OCI-LY3 (cell line): ENCODE results near the gene C12orf43.

ENCODE experiments used
- H2AFZ ChIP-seq: fragments of 200-600, 300-600 bp; shearing (Covaris generic); 2 replicates; pipeline ENCODE4 v1.6.0; 2014; ENCODE audit warnings: antibody characterized with exemption, low read depth, low read length
- H3K27ac ChIP-seq: fragments of 200-600, 300-600 bp; sonication (generic); 2 replicates; pipeline ENCODE4 v1.5.1; 2014; ENCODE audit warnings: mild to moderate bottlenecking, low read length, moderate library complexity, mixed read lengths
- H3K27me3 ChIP-seq: fragments of 200-600, 300-600 bp; sonication (generic); 2 replicates; pipeline ENCODE4 v1.6.1; 2014; ENCODE audit warnings: low read depth, low read length, mixed read lengths
- H3K36me3 ChIP-seq: fragments of 200-600, 300-600 bp; sonication (generic); replicated peaks from 2 replicates; pipeline ENCODE3; 2014; ENCODE audit warnings: low read depth, low read length, mixed read lengths
- H3K4me1 ChIP-seq: fragments of 300-600, 200-600 bp; sonication (generic); 2 replicates; pipeline ENCODE4 v1.6.1; 2014; ENCODE audit warnings: low read length, mixed read lengths
- H3K4me2 ChIP-seq: fragments of 200-600, 300-600 bp; sonication (generic); 2 replicates; pipeline ENCODE4 v1.6.1; 2014; ENCODE audit warnings: low read length, mixed read lengths
- H3K4me3 ChIP-seq: fragments of 300-600, 200-600 bp; sonication (generic); 2 replicates; pipeline ENCODE4 v1.5.1; 2014; ENCODE audit warnings: antibody characterized with exemption, mild to moderate bottlenecking, low read length, moderate library complexity
- H3K79me2 ChIP-seq: fragments of 300-600, 200-600 bp; shearing (Covaris generic); 2 replicates; pipeline ENCODE4 v1.6.1; 2014; ENCODE audit warnings: mild to moderate bottlenecking, low read length, mixed read lengths
- H3K9ac ChIP-seq: fragments of 300-600, 200-600 bp; shearing (Covaris generic); 2 replicates; pipeline ENCODE4 v1.6.0; 2014; ENCODE audit warnings: mild to moderate bottlenecking, low read length, moderate library complexity
- H3K9me3 ChIP-seq: fragments of 200-600, 300-600 bp; shearing (Covaris generic); 2 replicates; pipeline ENCODE4 v1.6.1; 2014; ENCODE audit warnings: low read length, mixed read lengths; ENCODE audit not compliant: insufficient read depth
- H4K20me1 ChIP-seq: fragments of 200-600, 300-600 bp; sonication (generic); 2 replicates; pipeline ENCODE4 v1.6.1; 2016; ENCODE audit warnings: low read length, mixed read lengths; ENCODE audit not compliant: insufficient read depth
- CTCF ChIP-seq: fragments of 200-600, 300-600 bp; sonication (generic); IDR thresholded peaks from 2 replicates; pipeline ENCODE4 v1.5.1; 2014; ENCODE audit warnings: antibody characterized with exemption, low read length, low read depth
- EZH2phosphoT487 ChIP-seq: fragments of 200-600 bp; shearing (Covaris generic); IDR thresholded peaks from 2 replicates; pipeline ENCODE4 v1.6.1; 2018; ENCODE audit warnings: antibody characterized with exemption, mixed run types, low read depth

The C12orf43 gene

GRCh38 chr12:121001841-121002483 lies 14.3 kb downstream of the C12orf43 start:
- Histone ChIP-seq H3K36me3 (peaks cover 7% of the 10 kb centered on the region), H3K79me2 (no peaks in the 10 kb centered on the region), H3K9ac (no peak overlapping the region), H3K4me2 (no peak overlapping the region), H3K9me3 (no peaks in the 10 kb centered on the region), H2AFZ (no peak overlapping the region), H3K27ac (no peak overlapping the region), H3K27me3 (no peaks in the 10 kb centered on the region), H4K20me1 (no peaks in the 10 kb centered on the region), H3K4me1 (peaks cover 8% of the 10 kb centered on the region), H3K4me3 (no peak overlapping the region)
- TF ChIP-seq EZH2phosphoT487 = no peak
- TF ChIP-seq CTCF = no peak

- Histone ChIP-seq H3K36me3 (peaks cover 7% of the 10 kb centered on the region), H4K20me1 (no peaks in the 10 kb centered on the region), H3K4me3 (no peak overlapping the region), H3K9me3 (no peaks in the 10 kb centered on the region), H3K4me1 (peaks cover 8% of the 10 kb centered on the region), H3K4me2 (no peak overlapping the region), H3K79me2 (no peaks in the 10 kb centered on the region), H3K27me3 (no peaks in the 10 kb centered on the region), H3K27ac (no peak overlapping the region), H2AFZ (no peak overlapping the region), H3K9ac (no peak overlapping the region)
- TF ChIP-seq EZH2phosphoT487 (no peak), CTCF (no peak)
These were observed 15.2 kb downstream of the C12orf43 start for GRCh38 chr12:121001060-121001459.

- H3K79me2 ChIP-seq = no peaks in the 10 kb centered on the region
- H3K9me3 ChIP-seq = no peaks in the 10 kb centered on the region
- no peak for TF ChIP-seq EZH2phosphoT487
- H3K9ac ChIP-seq = no peak overlapping the region
- no peak overlapping the region for H3K27ac ChIP-seq
- no peak overlapping the region for H3K4me2 ChIP-seq
- no peaks in the 10 kb centered on the region for H4K20me1 ChIP-seq
- peaks cover 7% of the 10 kb centered on the region for H3K36me3 ChIP-seq
- H2AFZ ChIP-seq = no peak overlapping the region
- H3K4me1 ChIP-seq = peaks cover 8% of the 10 kb centered on the region
- no peak overlapping the region for H3K4me3 ChIP-seq
- H3K27me3 ChIP-seq = no peaks in the 10 kb centered on the region
These were observed 15.8 kb downstream of the C12orf43 start for GRCh38 chr12:121000530-121000929.

GRCh38 chr12:120999191-121000120 lies 16.8 kb downstream of the C12orf43 start:
- Histone ChIP-seq H3K4me3 (no peak overlapping the region), H3K9ac (no peak overlapping the region)

More at GRCh38 chr12:120999191-121000120, 16.8 kb downstream of the C12orf43 start:
- Histone ChIP-seq H2AFZ (no peak overlapping the region), H3K4me1 (peaks cover 8% of the 10 kb centered on the region), H3K27me3 (no peaks in the 10 kb centered on the region), H3K4me2 (no peak overlapping the region), H3K79me2 (no peaks in the 10 kb centered on the region), H4K20me1 (no peaks in the 10 kb centered on the region), H3K9me3 (no peaks in the 10 kb centered on the region), H3K27ac (no peak overlapping the region), H3K36me3 (peaks cover 4% of the 10 kb centered on the region)
- TF ChIP-seq CTCF (no peak), EZH2phosphoT487 (no peak)
